Measurements from ENCODE around the gene KNTC1. TPM values are rescaled to one million over a fixed set of nuclear protein-coding genes. Genes with fewer than 3 reads are reported as not detected.

Gene KNTC1
- total RNA-seq, 1 donor from 2014 or later: 34.0 TPM

DNA sequence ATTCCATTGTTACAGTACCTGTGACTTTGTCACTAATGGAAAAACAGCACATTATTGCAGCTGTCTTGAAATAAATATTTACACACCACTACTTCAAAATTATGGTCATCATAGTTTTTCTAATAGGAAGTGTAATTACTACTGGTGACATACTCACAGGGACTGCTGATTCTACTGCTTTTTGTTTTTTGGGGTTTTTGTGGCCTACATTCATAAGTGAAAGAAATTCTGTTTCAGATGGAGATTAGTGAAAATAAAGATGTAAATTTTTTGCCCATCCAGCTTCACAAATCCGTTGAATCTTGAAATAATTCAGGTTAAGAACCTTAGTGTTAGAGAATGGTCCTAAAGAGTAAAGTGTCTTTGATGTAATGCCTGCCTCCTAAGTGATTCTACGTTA lies 17.5 kb downstream of the KNTC1 start:
- Mint-ChIP-seq H3K4me1 (ENCODE audit: low read depth, unreplicated experiment) (no peaks in the 10 kb centered on the region), H3K27me3 (ENCODE audit: unreplicated experiment) (peaks cover 3% of the 10 kb centered on the region), H3K27ac (ENCODE audit: unreplicated experiment) (no peak overlapping the region), H3K9me3 (ENCODE audit: unreplicated experiment) (no peaks in the 10 kb centered on the region), H3K4me3 (ENCODE audit: unreplicated experiment) (no peak overlapping the region), H3K36me3 (ENCODE audit: unreplicated experiment) (no peaks in the 10 kb centered on the region)
- TF ChIP-seq, protein P1, sequence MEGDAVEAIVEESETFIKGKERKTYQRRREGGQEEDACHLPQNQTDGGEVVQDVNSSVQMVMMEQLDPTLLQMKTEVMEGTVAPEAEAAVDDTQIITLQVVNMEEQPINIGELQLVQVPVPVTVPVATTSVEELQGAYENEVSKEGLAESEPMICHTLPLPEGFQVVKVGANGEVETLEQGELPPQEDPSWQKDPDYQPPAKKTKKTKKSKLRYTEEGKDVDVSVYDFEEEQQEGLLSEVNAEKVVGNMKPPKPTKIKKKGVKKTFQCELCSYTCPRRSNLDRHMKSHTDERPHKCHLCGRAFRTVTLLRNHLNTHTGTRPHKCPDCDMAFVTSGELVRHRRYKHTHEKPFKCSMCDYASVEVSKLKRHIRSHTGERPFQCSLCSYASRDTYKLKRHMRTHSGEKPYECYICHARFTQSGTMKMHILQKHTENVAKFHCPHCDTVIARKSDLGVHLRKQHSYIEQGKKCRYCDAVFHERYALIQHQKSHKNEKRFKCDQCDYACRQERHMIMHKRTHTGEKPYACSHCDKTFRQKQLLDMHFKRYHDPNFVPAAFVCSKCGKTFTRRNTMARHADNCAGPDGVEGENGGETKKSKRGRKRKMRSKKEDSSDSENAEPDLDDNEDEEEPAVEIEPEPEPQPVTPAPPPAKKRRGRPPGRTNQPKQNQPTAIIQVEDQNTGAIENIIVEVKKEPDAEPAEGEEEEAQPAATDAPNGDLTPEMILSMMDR (IDR thresholded peaks at IDR 0.05; ENCODE audit: partially characterized antibody, unreplicated experiment): no peak
- DNase-seq: no peak

DNA sequence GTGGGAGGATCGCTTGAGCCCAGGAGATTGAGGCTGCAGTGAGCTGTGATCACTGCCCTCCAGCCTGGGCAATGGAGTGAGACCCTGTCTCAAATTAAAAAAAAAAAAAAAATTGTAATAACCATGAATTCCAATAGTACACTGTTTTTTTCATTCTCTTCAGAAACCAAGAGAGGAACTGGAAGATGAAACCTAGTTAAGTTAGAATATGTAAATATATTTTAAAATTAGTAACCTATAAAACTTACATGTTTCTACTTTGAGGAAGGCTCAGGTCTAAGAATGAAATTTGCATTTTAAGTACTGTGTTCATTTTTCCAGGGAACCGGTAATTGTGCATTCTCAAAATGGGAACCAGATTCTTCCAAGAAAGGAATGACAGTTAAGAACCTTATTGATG lies 18.8 kb downstream of the KNTC1 start:
- TF ChIP-seq, protein P1 (IDR thresholded peaks at IDR 0.05; ENCODE audit: partially characterized antibody, unreplicated experiment): no peak
- DNase-seq: no peak
- Mint-ChIP-seq H3K27ac (ENCODE audit: unreplicated experiment) (no peak overlapping the region), H3K27me3 (ENCODE audit: unreplicated experiment) (peaks cover 3% of the 10 kb centered on the region), H3K4me3 (ENCODE audit: unreplicated experiment) (no peak overlapping the region), H3K9me3 (ENCODE audit: unreplicated experiment) (no peaks in the 10 kb centered on the region), H3K36me3 (ENCODE audit: unreplicated experiment) (no peaks in the 10 kb centered on the region), H3K4me1 (ENCODE audit: low read depth, unreplicated experiment) (no peaks in the 10 kb centered on the region)

DNA sequence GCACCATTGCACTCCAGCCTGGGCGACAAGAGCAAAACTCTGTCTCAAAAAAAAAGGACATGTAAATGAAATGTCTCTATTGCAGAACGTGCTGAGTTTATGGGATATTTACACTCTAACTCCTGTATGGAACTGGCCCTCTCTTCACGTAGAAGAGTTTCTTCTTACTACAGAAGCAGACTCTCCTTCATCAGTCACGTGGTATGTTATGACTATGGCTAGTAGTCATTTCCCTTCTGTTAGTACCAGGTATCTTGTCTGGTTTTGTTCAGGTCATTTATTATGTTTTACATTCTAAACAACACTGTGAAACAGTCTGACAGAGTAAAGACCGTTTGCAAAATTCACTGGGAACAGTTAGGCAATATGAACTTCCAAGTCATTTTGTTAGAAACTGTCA lies 20.3 kb downstream of the KNTC1 start:
- Mint-ChIP-seq H3K4me3 (ENCODE audit: unreplicated experiment) (no peak overlapping the region), H3K9me3 (ENCODE audit: unreplicated experiment) (peaks cover 3% of the 10 kb centered on the region), H3K27me3 (ENCODE audit: unreplicated experiment) (no peaks in the 10 kb centered on the region), H3K36me3 (ENCODE audit: unreplicated experiment) (peaks cover 4% of the 10 kb centered on the region), H3K27ac (ENCODE audit: unreplicated experiment) (no peak overlapping the region), H3K4me1 (ENCODE audit: low read depth, unreplicated experiment) (no peaks in the 10 kb centered on the region)
- no peak for DNase-seq
- TF ChIP-seq, protein P1 (IDR thresholded peaks at IDR 0.05; ENCODE audit: partially characterized antibody, unreplicated experiment): no peak

DNA sequence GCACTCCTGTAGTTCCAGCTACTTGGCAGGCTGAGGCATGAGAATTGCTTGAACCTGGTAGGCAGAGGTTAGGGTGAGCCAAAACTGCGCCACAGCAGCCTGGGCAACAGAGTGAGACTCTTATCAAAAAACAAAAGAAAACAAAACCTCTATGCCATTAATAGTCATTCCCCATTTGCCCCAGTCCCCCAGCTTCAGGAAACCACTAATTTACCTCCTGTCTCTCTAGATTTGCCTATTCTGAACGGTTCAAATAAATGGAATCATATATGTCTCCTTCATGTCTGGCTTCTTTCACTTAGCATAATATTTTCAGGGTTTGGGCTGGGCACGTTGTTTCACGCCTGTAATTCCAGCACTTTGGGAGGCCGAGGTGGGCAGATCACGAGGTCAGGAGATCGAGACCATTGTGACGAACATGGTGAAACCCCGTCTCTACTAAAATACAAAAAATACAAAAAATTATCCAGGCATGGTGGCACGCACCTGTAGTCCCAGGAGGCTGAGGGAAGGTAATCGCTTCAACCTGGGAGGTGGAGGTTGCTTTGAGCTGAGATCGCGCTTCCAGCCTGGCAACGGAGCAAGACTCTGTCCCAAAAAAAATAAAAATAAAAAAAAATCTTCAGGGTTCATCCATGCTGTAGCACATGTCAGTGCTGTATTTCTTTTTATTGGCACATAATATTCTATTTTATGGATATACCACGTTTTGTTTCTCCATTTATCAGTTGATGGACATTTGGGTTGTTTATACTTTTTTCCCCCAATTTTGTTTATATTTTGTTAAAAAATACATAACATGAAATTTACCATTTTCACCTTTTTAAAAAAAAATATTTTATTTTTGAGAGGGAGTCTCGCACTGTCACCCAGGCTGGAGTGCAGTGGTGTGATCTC lies 31.9 kb downstream of the KNTC1 start:
- H3K36me3 Mint-ChIP-seq (ENCODE audit: unreplicated experiment): no peaks in the 10 kb centered on the region
- TF ChIP-seq, protein P1 (IDR thresholded peaks at IDR 0.05; ENCODE audit: partially characterized antibody, unreplicated experiment): no peak
- H3K27ac Mint-ChIP-seq (ENCODE audit: unreplicated experiment): no peak overlapping the region
- no peaks in the 10 kb centered on the region for H3K27me3 Mint-ChIP-seq (ENCODE audit: unreplicated experiment)
- DNase-seq: no peak
- no peak overlapping the region for H3K4me3 Mint-ChIP-seq (ENCODE audit: unreplicated experiment)
- H3K4me1 Mint-ChIP-seq (ENCODE audit: low read depth, unreplicated experiment): no peaks in the 10 kb centered on the region
- H3K9me3 Mint-ChIP-seq (ENCODE audit: unreplicated experiment): no peaks in the 10 kb centered on the region

DNA sequence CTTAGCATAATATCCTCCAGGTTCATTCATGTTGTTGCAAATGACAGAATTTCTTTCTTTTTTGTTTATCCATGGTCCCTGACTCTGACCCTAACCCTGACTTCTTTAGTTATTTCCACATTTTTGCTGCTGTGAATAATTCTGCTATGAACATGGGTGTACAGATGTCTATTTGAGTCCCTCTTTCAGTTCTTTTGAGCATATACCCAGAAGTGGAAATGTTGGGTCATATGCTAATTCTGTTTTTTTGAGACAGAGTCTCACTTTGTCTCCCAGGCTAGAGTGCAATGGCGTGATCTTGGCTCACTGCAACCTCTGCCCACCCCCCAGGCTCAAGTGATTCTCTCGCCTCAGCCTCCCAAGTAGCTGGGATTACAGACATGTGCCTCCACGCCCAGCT lies 33.1 kb downstream of the KNTC1 start:
- H3K27ac Mint-ChIP-seq (ENCODE audit: unreplicated experiment): no peak overlapping the region
- no peak for DNase-seq
- H3K4me1 Mint-ChIP-seq (ENCODE audit: low read depth, unreplicated experiment): no peaks in the 10 kb centered on the region
- no peak overlapping the region for H3K4me3 Mint-ChIP-seq (ENCODE audit: unreplicated experiment)
- H3K9me3 Mint-ChIP-seq (ENCODE audit: unreplicated experiment): no peaks in the 10 kb centered on the region
- no peaks in the 10 kb centered on the region for H3K36me3 Mint-ChIP-seq (ENCODE audit: unreplicated experiment)
- TF ChIP-seq, protein P1 (IDR thresholded peaks at IDR 0.05; ENCODE audit: partially characterized antibody, unreplicated experiment): no peak
- no peaks in the 10 kb centered on the region for H3K27me3 Mint-ChIP-seq (ENCODE audit: unreplicated experiment)

Data from glutamatergic neuron (in vitro differentiated cells).